Endodermal cell (in vitro differentiated cells): Measurements from ENCODE around the gene MRPS25. TPM values are rescaled to one million over a fixed set of nuclear protein-coding genes. Genes with fewer than 3 reads are reported as not detected.

Experiments
- DNase-seq: peaks from one replicate; pipeline ENCODE4 v3.0.0-alpha.2; 2017
- H3K27ac ChIP-seq: 2 replicates; pipeline ENCODE4 v1.5.1; 2013; ENCODE audit warnings: mild to moderate bottlenecking, low read depth, low read length, moderate library complexity
- H3K27me3 ChIP-seq: 2 replicates; pipeline ENCODE4 v1.6.1; 2013; ENCODE audit warnings: mild to moderate bottlenecking, low read length, moderate library complexity; ENCODE audit not compliant: insufficient read depth, control insufficient read depth, poor library complexity, severe bottlenecking
- H3K36me3 ChIP-seq: 2 replicates; pipeline ENCODE4 v1.7.0; 2013; ENCODE audit warnings: mild to moderate bottlenecking, low read length, moderate library complexity; ENCODE audit not compliant: control insufficient read depth, insufficient read depth
- H3K4me1 ChIP-seq: one replicate; pipeline ENCODE4 v1.7.0; 2013; ENCODE audit warnings: low read length; ENCODE audit not compliant: control insufficient read depth, insufficient read depth
- H3K4me3 ChIP-seq: 2 replicates; pipeline ENCODE4 v1.5.1; 2013; ENCODE audit warnings: mild to moderate bottlenecking, low read length, moderate library complexity
- H3K9ac ChIP-seq: 2 replicates; pipeline ENCODE4 v1.6.1; 2013; ENCODE audit warnings: mild to moderate bottlenecking, low read length, moderate library complexity; ENCODE audit not compliant: poor library complexity, severe bottlenecking; ENCODE audit errors: extremely low read depth
- H3K9me3 ChIP-seq: 2 replicates; pipeline ENCODE4 v1.6.1; 2013; ENCODE audit warnings: mild to moderate bottlenecking, low read length, moderate library complexity; ENCODE audit not compliant: control insufficient read depth
- H3K27ac Mint-ChIP-seq: 2 replicates; pipeline ENCODE4 v1.8.0; 2020; ENCODE audit warnings: mixed read lengths
- H3K27me3 Mint-ChIP-seq: 2 replicates; pipeline ENCODE4 v1.8.0; 2021; ENCODE audit warnings: mild to moderate bottlenecking, mixed read lengths; ENCODE audit not compliant: insufficient read depth
- H3K36me3 Mint-ChIP-seq: 2 replicates; pipeline ENCODE4 v1.8.0; 2020; ENCODE audit warnings: low read depth, mixed read lengths
- H3K4me1 Mint-ChIP-seq: 2 replicates; pipeline ENCODE4 v1.8.0; 2020; ENCODE audit warnings: mixed read lengths
- H3K4me3 Mint-ChIP-seq: 2 replicates; pipeline ENCODE4 v1.8.0; 2020; ENCODE audit warnings: mild to moderate bottlenecking, moderate library complexity, mixed read lengths
- H3K9me3 Mint-ChIP-seq: 2 replicates; pipeline ENCODE4 v1.8.0; 2020; ENCODE audit warnings: mild to moderate bottlenecking, mixed read lengths
- WGBS, 2 experiments: methylation state at CpG; one replicate each; pipeline versions ENCODE4 v1.1.5 to v1.1.7; 2013; ENCODE audit warnings: missing lambda C conversion rate in 2 of 2, mixed read lengths in 1 of 2; ENCODE audit not compliant: insufficient coverage in 1 of 2, insufficient read length in 1 of 2; 5-methylcytosine and 5-hydroxymethylcytosine counted together
- total RNA-seq, 2 donors: library from RNA; stranded (reverse); fragmentation: NEBNext Ultra II Directional in 1 of 2; extraction: Animal tissue kit (Norgen Biotek cat#: 25700) in 1 of 2; gene quantifications; 2 replicates in 1 of 2; 3 replicates in 1 of 2; pipeline ENCODE4 v1.2.1, GENCODE V29; 2021
- TF ChIP-seq, protein P1 (sequence below): fragments of 200-600 bp; sonication (generic); conservative IDR thresholded peaks from 2 replicates; pipeline ENCODE4 v1.5.0; 2021; ENCODE audit warnings: antibody characterized with exemption, mild to moderate bottlenecking

Gene MRPS25
- total RNA-seq, 2 donors from 2014 or later: 64.1 to 101 TPM

DNA sequence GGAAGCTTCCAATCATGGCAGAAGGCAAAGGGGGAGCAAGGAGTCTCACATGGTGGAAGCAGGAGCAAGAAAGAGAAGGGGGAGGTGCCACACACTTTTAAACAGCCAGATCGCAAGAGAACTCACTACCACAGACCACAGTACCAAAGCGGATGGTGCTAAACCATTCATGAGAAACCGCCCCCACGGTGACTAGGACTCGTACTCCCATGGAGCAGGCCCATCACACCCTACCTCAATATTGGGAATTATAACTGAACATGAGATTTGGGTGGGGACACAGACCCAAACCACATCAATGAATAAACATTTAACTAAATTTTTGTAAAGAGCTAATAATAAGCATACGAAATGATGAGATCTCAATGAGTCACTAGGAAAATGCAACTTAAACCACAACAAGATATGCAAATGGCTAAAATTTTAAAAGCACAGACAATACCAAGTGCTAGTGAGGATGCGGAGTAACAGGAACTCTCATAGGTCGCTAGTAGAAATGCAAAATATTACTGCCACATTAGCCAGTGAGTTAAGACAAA lies 10.0 kb downstream of the MRPS25 start:
- H3K4me3 Mint-ChIP-seq: no peak overlapping the region
- H3K9me3 ChIP-seq: peaks cover 11% of the 10 kb centered on the region
- H3K36me3 Mint-ChIP-seq: peaks cover 86% of the 10 kb centered on the region
- H3K9me3 Mint-ChIP-seq: peaks cover under 1% of the 10 kb centered on the region
- no peak overlapping the region for H3K9ac ChIP-seq
- TF ChIP-seq, protein P1, sequence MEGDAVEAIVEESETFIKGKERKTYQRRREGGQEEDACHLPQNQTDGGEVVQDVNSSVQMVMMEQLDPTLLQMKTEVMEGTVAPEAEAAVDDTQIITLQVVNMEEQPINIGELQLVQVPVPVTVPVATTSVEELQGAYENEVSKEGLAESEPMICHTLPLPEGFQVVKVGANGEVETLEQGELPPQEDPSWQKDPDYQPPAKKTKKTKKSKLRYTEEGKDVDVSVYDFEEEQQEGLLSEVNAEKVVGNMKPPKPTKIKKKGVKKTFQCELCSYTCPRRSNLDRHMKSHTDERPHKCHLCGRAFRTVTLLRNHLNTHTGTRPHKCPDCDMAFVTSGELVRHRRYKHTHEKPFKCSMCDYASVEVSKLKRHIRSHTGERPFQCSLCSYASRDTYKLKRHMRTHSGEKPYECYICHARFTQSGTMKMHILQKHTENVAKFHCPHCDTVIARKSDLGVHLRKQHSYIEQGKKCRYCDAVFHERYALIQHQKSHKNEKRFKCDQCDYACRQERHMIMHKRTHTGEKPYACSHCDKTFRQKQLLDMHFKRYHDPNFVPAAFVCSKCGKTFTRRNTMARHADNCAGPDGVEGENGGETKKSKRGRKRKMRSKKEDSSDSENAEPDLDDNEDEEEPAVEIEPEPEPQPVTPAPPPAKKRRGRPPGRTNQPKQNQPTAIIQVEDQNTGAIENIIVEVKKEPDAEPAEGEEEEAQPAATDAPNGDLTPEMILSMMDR: no peak
- DNase-seq: no peak
- H3K4me3 ChIP-seq: no peak overlapping the region
- H3K27ac Mint-ChIP-seq: no peak overlapping the region
- peaks cover 31% of the 10 kb centered on the region for H3K4me1 Mint-ChIP-seq
- H3K27ac ChIP-seq: no peak overlapping the region
- peaks cover 9% of the 10 kb centered on the region for H3K4me1 ChIP-seq
- peaks cover 90% of the 10 kb centered on the region for H3K36me3 ChIP-seq
- H3K27me3 ChIP-seq: no peaks in the 10 kb centered on the region
- H3K27me3 Mint-ChIP-seq: no peaks in the 10 kb centered on the region
- WGBS, 2 experiments: 92 to 95% methylated on average over 4 to 8 of the region's 8 CpGs

DNA sequence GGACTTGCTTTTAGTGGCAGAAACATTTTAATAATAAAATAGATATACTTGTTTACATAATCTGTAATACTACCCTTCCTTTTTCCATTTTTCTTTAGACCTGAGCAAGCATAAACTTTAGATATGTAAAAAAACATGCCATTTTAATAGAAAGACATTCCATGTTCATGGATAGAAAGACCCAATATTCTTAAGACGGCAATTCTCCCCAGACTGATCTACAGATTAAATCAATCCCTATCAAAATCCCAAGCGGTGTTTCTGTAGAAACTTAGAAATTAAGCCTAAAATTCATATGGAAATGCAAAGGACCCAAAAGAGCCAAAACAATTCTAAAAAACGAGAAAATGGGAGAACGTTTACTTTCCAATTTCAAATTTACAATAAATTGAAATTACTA lies 11.6 kb downstream of the MRPS25 start:
- 95 to 100% methylated on average over 1 to 4 of the region's 4 CpGs for WGBS, 2 experiments
- DNase-seq: no peak
- Histone ChIP-seq H3K9me3 (no peaks in the 10 kb centered on the region), H3K27ac (no peak overlapping the region), H3K9ac (no peak overlapping the region), H3K4me1 (peaks cover 4% of the 10 kb centered on the region), H3K4me3 (no peak overlapping the region), H3K36me3 (peaks cover 90% of the 10 kb centered on the region), H3K27me3 (no peaks in the 10 kb centered on the region)
- Mint-ChIP-seq H3K4me1 (peaks cover 24% of the 10 kb centered on the region), H3K4me3 (no peak overlapping the region), H3K27ac (no peak overlapping the region), H3K9me3 (no peaks in the 10 kb centered on the region), H3K36me3 (peaks cover 80% of the 10 kb centered on the region), H3K27me3 (no peaks in the 10 kb centered on the region)
- TF ChIP-seq, protein P1: no peak

DNA sequence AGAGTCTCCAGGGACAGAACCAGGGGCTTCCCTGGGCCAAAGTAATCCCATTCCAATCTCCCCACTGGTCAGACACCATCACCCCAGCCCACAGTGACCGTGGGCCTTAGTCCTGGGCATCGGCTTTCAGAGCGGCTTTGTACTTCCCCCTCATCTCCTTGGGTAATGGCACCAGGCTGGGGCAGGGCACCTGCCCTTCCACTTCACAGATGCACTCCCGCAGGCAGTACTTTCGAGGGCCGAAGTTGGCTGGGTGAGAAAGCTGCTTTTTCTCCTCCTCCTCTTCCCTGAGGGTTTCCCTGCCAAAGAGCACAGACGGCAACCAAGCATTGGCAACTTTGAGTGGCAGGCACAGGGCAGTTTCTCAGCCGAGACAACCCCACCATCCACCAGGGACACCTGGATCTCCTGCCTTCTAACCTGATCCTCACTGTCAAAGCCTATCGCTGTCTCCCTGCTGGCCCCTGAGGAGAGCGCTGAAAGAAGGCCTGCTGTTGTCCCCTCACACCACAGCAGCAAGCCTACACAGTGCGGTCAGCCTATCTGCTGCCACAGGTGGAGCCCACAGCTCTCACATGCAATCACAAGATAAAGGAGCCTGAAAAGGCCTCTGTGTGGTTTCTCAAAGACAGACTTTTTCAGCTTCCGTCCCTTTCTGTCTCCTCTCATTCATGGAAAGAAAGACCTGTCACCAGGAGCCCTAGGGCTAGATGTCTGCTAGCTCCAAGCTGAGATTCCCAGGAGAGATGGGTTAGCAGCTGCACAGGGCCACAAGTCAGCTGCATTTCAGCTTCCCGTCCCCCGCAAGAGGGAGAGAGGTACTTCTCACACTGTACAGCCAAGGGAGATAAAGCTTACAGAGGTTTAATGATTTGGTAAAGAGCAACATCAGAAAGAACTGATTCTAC lies 12.5 kb downstream of the MRPS25 start:
- H3K4me1 ChIP-seq: peaks cover 4% of the 10 kb centered on the region
- TF ChIP-seq, protein P1: no peak
- no peaks in the 10 kb centered on the region for H3K27me3 ChIP-seq
- Mint-ChIP-seq H3K36me3 (peaks cover 76% of the 10 kb centered on the region), H3K4me1 (peaks cover 24% of the 10 kb centered on the region), H3K27me3 (no peaks in the 10 kb centered on the region), H3K9me3 (no peaks in the 10 kb centered on the region), H3K27ac (peak overlapping the region; percentile 83), H3K4me3 (no peak overlapping the region)
- 88 to 89% methylated on average over 7 to 14 of the region's 14 CpGs for WGBS, 2 experiments
- peaks cover 92% of the 10 kb centered on the region for H3K36me3 ChIP-seq
- DNase-seq: peak; percentile 67
- no peak overlapping the region for H3K4me3 ChIP-seq
- H3K9ac ChIP-seq: peak overlapping the region; percentile 8
- H3K9me3 ChIP-seq: no peaks in the 10 kb centered on the region
- peak overlapping the region; percentile 64 for H3K27ac ChIP-seq
